ENCODE data around the gene SIL1.
"Not testable (repeated sequence)": the region's sequence is repeated elsewhere in the genome, so short reads cannot be mapped to it uniquely, and the experiment has no call there.

Gene SIL1

GRCh38 chr5:139038613-139039305, 159.4 kb downstream of the SIL1 start:
- DNase-seq (ENCODE audit: low read depth in 1 of 2, low spot score in 1 of 2) = no peak

GRCh38 chr5:139037732-139038131, 160.4 kb downstream of the SIL1 start:
- no peak for DNase-seq (ENCODE audit: low read depth in 1 of 2, low spot score in 1 of 2)

- not testable (repeated sequence) for DNase-seq (ENCODE audit: low read depth in 1 of 2, low spot score in 1 of 2)
Observed at GRCh38 chr5:139036332-139036731, 161.8 kb downstream of the SIL1 start.

- no peak for DNase-seq (ENCODE audit: low read depth in 1 of 2, low spot score in 1 of 2)
Observed at GRCh38 chr5:139027150-139027549, 171.0 kb downstream of the SIL1 start.

GRCh38 chr5:139025651-139026050, 172.5 kb downstream of the SIL1 start:
- DNase-seq (ENCODE audit: low read depth in 1 of 2, low spot score in 1 of 2) = no peak

- DNase-seq (ENCODE audit: low read depth in 1 of 2, low spot score in 1 of 2) = no peak
Observed at GRCh38 chr5:139023286-139023685, 174.9 kb downstream of the SIL1 start.

GRCh38 chr5:139022528-139022927, 175.6 kb downstream of the SIL1 start:
- no peak for DNase-seq (ENCODE audit: low read depth in 1 of 2, low spot score in 1 of 2)

GRCh38 chr5:139021346-139021745, 176.8 kb downstream of the SIL1 start:
- DNase-seq (ENCODE audit: low read depth in 1 of 2, low spot score in 1 of 2) = no peak

GRCh38 chr5:139019880-139020279, 178.3 kb downstream of the SIL1 start:
- no peak for DNase-seq (ENCODE audit: low read depth in 1 of 2, low spot score in 1 of 2)

GRCh38 chr5:139019211-139019610, 179.0 kb downstream of the SIL1 start:
- DNase-seq (ENCODE audit: low read depth in 1 of 2, low spot score in 1 of 2) = no peak

- no peak for DNase-seq (ENCODE audit: low read depth in 1 of 2, low spot score in 1 of 2)
Observed at GRCh38 chr5:139017624-139018023, 180.5 kb downstream of the SIL1 start.

- no peak for DNase-seq (ENCODE audit: low read depth in 1 of 2, low spot score in 1 of 2)
Observed at GRCh38 chr5:139016186-139016585, 182.0 kb downstream of the SIL1 start.

GRCh38 chr5:139014726-139015125, 183.4 kb downstream of the SIL1 start:
- no peak for DNase-seq (ENCODE audit: low read depth in 1 of 2, low spot score in 1 of 2)

- no peak for DNase-seq (ENCODE audit: low read depth in 1 of 2, low spot score in 1 of 2)
Observed at GRCh38 chr5:139012176-139012575, 186.0 kb downstream of the SIL1 start.

GRCh38 chr5:139011156-139011555, 187.0 kb downstream of the SIL1 start:
- not testable (repeated sequence) for DNase-seq (ENCODE audit: low read depth in 1 of 2, low spot score in 1 of 2)

- no peak for DNase-seq (ENCODE audit: low read depth in 1 of 2, low spot score in 1 of 2)
Observed at GRCh38 chr5:139004374-139005307, 193.5 kb downstream of the SIL1 start.

GRCh38 chr5:138999674-139000073, 198.5 kb downstream of the SIL1 start:
- DNase-seq (ENCODE audit: low read depth in 1 of 2, low spot score in 1 of 2) = no peak

GRCh38 chr5:138998521-138998920, 199.6 kb downstream of the SIL1 start:
- DNase-seq (ENCODE audit: low read depth in 1 of 2, low spot score in 1 of 2) = no peak

GRCh38 chr5:138996120-138996519, 202.0 kb downstream of the SIL1 start:
- no peak for DNase-seq (ENCODE audit: low read depth in 1 of 2, low spot score in 1 of 2)

GRCh38 chr5:138990986-138991590, 207.1 kb downstream of the SIL1 start:
- DNase-seq (ENCODE audit: low read depth in 1 of 2, low spot score in 1 of 2) = no peak

- no peak for DNase-seq (ENCODE audit: low read depth in 1 of 2, low spot score in 1 of 2)
Observed at GRCh38 chr5:138989720-138990119, 208.4 kb downstream of the SIL1 start.

Data from activated CD4-positive, alpha-beta T cell treated with anti-CD3 and anti-CD28 coated beads, Interleukin-2, amount 50 U/mL, for 24 hours (primary cell).